ENCODE data around the gene CSTPP1.

Gene CSTPP1

DNA sequence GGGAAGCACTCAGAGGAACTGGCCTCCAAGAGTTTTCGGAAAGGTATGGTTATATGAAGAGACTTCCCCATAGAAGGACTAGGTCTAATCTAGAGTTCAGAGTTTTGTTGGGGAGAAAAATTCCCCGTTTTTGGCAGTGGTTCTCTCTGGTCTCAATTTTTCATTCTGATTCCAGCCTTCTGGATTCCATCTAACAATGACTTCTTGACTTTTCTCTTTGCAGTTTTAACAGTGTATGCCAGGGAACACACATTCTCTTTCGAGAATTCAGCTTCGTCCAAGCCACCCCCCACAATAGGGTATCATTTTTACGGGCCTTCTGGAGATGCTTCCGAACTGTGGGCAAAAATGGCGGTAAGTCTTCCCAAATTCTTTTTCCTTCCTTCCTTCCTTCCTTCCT lies 115.6 kb downstream of the CSTPP1 start:
- Histone ChIP-seq H3K36me3 (ENCODE audit: low read length) (no peaks in the 10 kb centered on the region), H3K79me2 (ENCODE audit: insufficient read depth, low read length) (no peaks in the 10 kb centered on the region), H3K9me2 (replicated peaks; ENCODE audit: insufficient read depth, low read length) (no peaks in the 10 kb centered on the region), H3K9me3 (ENCODE audit: insufficient read depth, low read length) (no peaks in the 10 kb centered on the region), H4K20me1 (ENCODE audit: low read depth, low read length) (no peaks in the 10 kb centered on the region), H3K4me3 (ENCODE audit: insufficient read depth, low read length, poor library complexity, severe bottlenecking) (no peak overlapping the region), H3K9ac (ENCODE audit: low read length) (no peak overlapping the region), H3K4me2 (ENCODE audit: low read depth, low read length, poor library complexity, severe bottlenecking) (no peak overlapping the region), H2AFZ (ENCODE audit: low read depth, low read length, severe bottlenecking) (no peak overlapping the region), H3F3A (ENCODE audit: insufficient read depth) (no peaks in the 10 kb centered on the region), H3K27me3 (ENCODE audit: low read length) (no peaks in the 10 kb centered on the region), H3K27ac (ENCODE audit: low read depth, low read length) (no peak overlapping the region)
- TF ChIP-seq EZH2phosphoT487 (conservative IDR thresholded peaks at IDR 0.05; ENCODE audit: low read length): no peak
- TF ChIP-seq, protein P1, sequence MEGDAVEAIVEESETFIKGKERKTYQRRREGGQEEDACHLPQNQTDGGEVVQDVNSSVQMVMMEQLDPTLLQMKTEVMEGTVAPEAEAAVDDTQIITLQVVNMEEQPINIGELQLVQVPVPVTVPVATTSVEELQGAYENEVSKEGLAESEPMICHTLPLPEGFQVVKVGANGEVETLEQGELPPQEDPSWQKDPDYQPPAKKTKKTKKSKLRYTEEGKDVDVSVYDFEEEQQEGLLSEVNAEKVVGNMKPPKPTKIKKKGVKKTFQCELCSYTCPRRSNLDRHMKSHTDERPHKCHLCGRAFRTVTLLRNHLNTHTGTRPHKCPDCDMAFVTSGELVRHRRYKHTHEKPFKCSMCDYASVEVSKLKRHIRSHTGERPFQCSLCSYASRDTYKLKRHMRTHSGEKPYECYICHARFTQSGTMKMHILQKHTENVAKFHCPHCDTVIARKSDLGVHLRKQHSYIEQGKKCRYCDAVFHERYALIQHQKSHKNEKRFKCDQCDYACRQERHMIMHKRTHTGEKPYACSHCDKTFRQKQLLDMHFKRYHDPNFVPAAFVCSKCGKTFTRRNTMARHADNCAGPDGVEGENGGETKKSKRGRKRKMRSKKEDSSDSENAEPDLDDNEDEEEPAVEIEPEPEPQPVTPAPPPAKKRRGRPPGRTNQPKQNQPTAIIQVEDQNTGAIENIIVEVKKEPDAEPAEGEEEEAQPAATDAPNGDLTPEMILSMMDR (IDR thresholded peaks at IDR 0.05; ENCODE audit: insufficient read depth, low read length, poor library complexity, severe bottlenecking): no peak

DNA sequence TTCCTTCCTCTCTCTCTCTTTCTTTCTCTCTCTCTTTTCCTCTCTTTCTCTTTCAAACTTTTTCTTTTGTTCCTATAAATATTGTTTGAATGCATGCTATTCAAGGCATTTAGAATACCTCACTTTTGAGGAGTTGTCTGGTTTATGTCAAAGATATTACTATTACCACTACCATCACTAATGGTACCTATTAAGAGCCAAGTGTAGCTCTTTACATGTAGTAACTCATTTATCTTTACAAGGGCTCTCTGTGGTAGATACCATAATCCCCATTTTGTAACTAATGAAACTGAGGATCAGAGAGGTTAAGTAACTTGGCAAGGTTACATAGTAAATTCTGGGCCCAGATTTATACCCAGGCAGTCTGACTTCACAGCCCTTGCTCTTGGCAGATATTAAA lies 116.0 kb downstream of the CSTPP1 start:
- no peaks in the 10 kb centered on the region for H3K27me3 ChIP-seq (ENCODE audit: low read length)
- H3K9ac ChIP-seq (ENCODE audit: low read length): no peak overlapping the region
- H3K79me2 ChIP-seq (ENCODE audit: insufficient read depth, low read length): no peaks in the 10 kb centered on the region
- no peaks in the 10 kb centered on the region for H3K9me2 ChIP-seq (replicated peaks; ENCODE audit: insufficient read depth, low read length)
- H3K4me3 ChIP-seq (ENCODE audit: insufficient read depth, low read length, poor library complexity, severe bottlenecking): no peak overlapping the region
- no peak overlapping the region for H3K27ac ChIP-seq (ENCODE audit: low read depth, low read length)
- H3K9me3 ChIP-seq (ENCODE audit: insufficient read depth, low read length): no peaks in the 10 kb centered on the region
- H3F3A ChIP-seq (ENCODE audit: insufficient read depth): no peaks in the 10 kb centered on the region
- H2AFZ ChIP-seq (ENCODE audit: low read depth, low read length, severe bottlenecking): no peak overlapping the region
- no peaks in the 10 kb centered on the region for H3K36me3 ChIP-seq (ENCODE audit: low read length)
- H3K4me2 ChIP-seq (ENCODE audit: low read depth, low read length, poor library complexity, severe bottlenecking): no peak overlapping the region
- no peaks in the 10 kb centered on the region for H4K20me1 ChIP-seq (ENCODE audit: low read depth, low read length)
- TF ChIP-seq, protein P1 (IDR thresholded peaks at IDR 0.05; ENCODE audit: insufficient read depth, low read length, poor library complexity, severe bottlenecking): no peak
- TF ChIP-seq EZH2phosphoT487 (conservative IDR thresholded peaks at IDR 0.05; ENCODE audit: low read length): no peak

DNA sequence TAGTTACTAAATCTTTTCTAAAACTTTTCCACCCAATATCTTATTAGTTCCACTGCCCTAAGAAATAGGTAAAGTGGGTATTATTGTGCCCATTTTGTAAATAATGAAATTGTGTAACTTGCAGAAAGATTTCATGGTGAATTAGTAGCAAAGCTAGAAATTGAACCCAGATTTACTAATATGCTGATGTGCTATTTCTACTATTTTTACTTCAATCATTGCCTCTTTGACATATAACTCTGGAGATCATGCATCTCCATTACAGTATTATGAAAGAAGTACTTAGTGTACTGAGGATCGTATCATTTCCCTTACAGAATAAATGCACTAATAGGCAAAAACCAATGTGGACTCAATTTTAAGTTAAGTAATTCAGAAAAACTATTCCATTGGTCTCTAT lies 119.0 kb downstream of the CSTPP1 start:
- TF ChIP-seq EZH2phosphoT487 (conservative IDR thresholded peaks at IDR 0.05; ENCODE audit: low read length): no peak
- TF ChIP-seq, protein P1 (IDR thresholded peaks at IDR 0.05; ENCODE audit: insufficient read depth, low read length, poor library complexity, severe bottlenecking): no peak
- H3K79me2 ChIP-seq (ENCODE audit: insufficient read depth, low read length): no peaks in the 10 kb centered on the region
- H3K4me3 ChIP-seq (ENCODE audit: insufficient read depth, low read length, poor library complexity, severe bottlenecking): no peak overlapping the region
- H2AFZ ChIP-seq (ENCODE audit: low read depth, low read length, severe bottlenecking): no peak overlapping the region
- H3K9ac ChIP-seq (ENCODE audit: low read length): no peak overlapping the region
- H3K9me3 ChIP-seq (ENCODE audit: insufficient read depth, low read length): no peaks in the 10 kb centered on the region
- H3K36me3 ChIP-seq (ENCODE audit: low read length): no peaks in the 10 kb centered on the region; the same call in 1 of the 2 replicates
- no peaks in the 10 kb centered on the region for H3K9me2 ChIP-seq (replicated peaks; ENCODE audit: insufficient read depth, low read length)
- H3F3A ChIP-seq (ENCODE audit: insufficient read depth): no peaks in the 10 kb centered on the region
- no peak overlapping the region for H3K4me2 ChIP-seq (ENCODE audit: low read depth, low read length, poor library complexity, severe bottlenecking)
- H3K27ac ChIP-seq (ENCODE audit: low read depth, low read length): no peak overlapping the region
- H4K20me1 ChIP-seq (ENCODE audit: low read depth, low read length): no peaks in the 10 kb centered on the region
- no peaks in the 10 kb centered on the region for H3K27me3 ChIP-seq (ENCODE audit: low read length)
